ENCODE results near the gene ASB14. TPM values are rescaled to one million over a fixed set of nuclear protein-coding genes. Genes with fewer than 3 reads are reported as not detected.

ASB14 gene
- not detected in 2 replicates for total RNA-seq

GRCh38 chr3:57292159-57292896 lies at the start of gene ASB14:
Gene ASB14, minus strand, starts transcription at chr3:57292685. Its CDS starts 652 bp downstream, at chr3:57292033.

GRCh38 chr3:57227204-57227929 lies 65.1 kb downstream of the ASB14 start, which contains the start of gene APPL1:
Gene APPL1, plus strand, starts transcription at chr3:57227729. Its CDS starts 155 bp downstream, at chr3:57227884.

Other genes with a start within 250 kb of the ASB14 start
- 0.09 and 0.18 TPM in 2 replicates for gene SPATA12, start 232.0 kb downstream of the ASB14 start, total RNA-seq
- gene IL17RD, start 127.3 kb downstream of the ASB14 start, total RNA-seq = 0.90 and 1.2 TPM in 2 replicates
- 0.18 and 0.19 TPM in 2 replicates for gene HESX1, start 92.7 kb downstream of the ASB14 start, total RNA-seq
- gene APPL1, start 65.0 kb downstream of the ASB14 start, total RNA-seq = 32.9 and 38.4 TPM in 2 replicates

Data from endothelial cell of coronary artery (primary cell).